ENCODE data around the gene COPZ1. TPM values are rescaled to one million over a fixed set of nuclear protein-coding genes. Genes with fewer than 3 reads are reported as not detected.
"Not testable (repeated sequence)": the region's sequence is repeated elsewhere in the genome, so short reads cannot be mapped to it uniquely, and the experiment has no call there.

Gene COPZ1
- total RNA-seq, 2 donors from 2014 or later: 79.2 to 154 TPM

DNA sequence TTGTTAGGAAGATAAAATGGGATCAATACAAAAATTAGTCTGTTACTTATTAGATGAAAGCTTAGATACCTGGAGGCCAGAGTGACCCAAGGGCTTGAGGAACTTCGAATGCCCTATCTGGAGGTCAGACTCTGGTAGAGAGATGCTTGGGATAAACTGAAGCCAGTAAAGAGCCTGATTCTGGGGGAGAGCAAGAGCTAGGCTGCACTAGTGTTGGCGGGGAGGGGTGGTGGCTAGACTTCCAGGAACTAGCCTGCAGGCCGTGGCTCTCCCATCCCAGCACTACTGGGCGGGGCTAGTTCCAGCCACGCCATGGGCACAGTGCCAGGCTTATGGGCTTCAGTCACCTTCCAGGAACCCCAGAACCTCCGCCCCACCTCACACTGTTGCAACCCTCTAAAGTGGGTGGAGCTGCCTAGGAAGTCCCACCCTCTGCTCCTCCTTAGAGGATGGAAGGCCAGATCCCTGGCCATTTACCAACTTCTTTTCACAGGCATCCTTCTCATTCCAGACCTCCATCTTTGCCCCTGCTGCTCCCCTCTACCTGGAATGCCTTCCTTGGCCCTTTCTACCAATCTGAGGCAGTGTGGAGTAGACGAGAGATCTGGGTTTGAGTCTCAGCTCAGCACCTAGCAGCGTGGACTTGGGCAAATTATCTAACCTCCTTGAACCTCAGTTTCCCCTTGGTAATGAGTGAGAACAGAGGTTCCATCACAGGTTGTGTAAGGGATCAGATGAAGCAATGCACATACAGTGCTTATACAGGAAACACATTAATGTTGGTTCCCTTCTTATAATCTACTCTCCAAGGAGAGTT, 17.8 kb upstream of the COPZ1 start:
- Histone ChIP-seq H3K36me3 (no peaks in the 10 kb centered on the region), H3K4me1 (peaks cover 0 to 6% of the 10 kb centered on the region in 2 donors), H3K27me3 (no peaks in the 10 kb centered on the region), H3K4me3 (no peak overlapping the region), H3K27ac (no peak overlapping the region), H3K9me3 (no peaks in the 10 kb centered on the region)
- DNase-seq (ENCODE audit: low spot score): peak; percentile 79
- TF ChIP-seq, protein P1, sequence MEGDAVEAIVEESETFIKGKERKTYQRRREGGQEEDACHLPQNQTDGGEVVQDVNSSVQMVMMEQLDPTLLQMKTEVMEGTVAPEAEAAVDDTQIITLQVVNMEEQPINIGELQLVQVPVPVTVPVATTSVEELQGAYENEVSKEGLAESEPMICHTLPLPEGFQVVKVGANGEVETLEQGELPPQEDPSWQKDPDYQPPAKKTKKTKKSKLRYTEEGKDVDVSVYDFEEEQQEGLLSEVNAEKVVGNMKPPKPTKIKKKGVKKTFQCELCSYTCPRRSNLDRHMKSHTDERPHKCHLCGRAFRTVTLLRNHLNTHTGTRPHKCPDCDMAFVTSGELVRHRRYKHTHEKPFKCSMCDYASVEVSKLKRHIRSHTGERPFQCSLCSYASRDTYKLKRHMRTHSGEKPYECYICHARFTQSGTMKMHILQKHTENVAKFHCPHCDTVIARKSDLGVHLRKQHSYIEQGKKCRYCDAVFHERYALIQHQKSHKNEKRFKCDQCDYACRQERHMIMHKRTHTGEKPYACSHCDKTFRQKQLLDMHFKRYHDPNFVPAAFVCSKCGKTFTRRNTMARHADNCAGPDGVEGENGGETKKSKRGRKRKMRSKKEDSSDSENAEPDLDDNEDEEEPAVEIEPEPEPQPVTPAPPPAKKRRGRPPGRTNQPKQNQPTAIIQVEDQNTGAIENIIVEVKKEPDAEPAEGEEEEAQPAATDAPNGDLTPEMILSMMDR (IDR thresholded peaks at IDR 0.05): no peak

DNA sequence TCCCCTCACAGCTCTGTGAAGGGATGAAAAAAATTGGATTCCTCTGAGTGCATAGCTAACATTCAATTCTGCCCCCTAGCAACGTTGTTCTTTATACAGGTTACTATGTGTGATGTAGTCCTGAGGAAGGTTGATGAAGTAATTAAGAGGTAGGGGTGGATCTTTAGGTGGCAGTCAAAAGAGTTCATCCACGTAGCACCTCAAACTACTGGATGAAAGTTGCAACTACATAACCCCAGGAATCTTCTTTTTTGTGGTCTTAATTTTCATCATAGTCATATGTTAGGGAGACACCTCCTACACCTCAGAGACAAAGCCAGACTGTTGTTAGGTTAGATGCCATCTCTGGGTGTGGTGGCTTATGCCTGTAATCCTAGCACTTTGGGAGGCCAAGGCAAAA, 13.9 kb upstream of the COPZ1 start:
- no peak for DNase-seq (ENCODE audit: low spot score)
- Histone ChIP-seq H3K4me1 (no peaks in the 10 kb centered on the region), H3K36me3 (no peaks in the 10 kb centered on the region), H3K9me3 (no peaks in the 10 kb centered on the region), H3K27ac (no peak overlapping the region), H3K27me3 (no peaks in the 10 kb centered on the region), H3K4me3 (no peak overlapping the region)
- TF ChIP-seq, protein P1 (IDR thresholded peaks at IDR 0.05): no peak

DNA sequence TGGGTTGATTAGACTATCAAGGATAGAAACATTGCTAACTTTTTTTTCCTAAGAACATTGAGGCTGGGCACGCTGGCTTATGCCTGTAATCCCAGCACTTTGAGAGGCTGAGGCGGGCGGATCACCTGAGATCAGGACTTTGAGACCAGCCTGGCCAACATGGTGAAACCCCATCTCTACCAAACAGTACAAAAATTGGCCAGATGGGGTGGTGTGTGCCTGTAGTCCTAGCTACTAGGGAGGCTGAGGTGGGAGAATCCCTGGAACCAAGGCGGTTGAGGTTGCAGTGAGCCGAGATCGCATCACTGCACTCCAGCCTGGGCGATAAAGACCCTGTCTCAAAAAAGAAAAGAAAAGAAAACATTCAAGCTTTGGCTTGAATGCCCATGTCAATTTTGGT, 12.6 kb upstream of the COPZ1 start:
- not testable (repeated sequence) for DNase-seq (ENCODE audit: low spot score); H3K4me1 ChIP-seq

DNA sequence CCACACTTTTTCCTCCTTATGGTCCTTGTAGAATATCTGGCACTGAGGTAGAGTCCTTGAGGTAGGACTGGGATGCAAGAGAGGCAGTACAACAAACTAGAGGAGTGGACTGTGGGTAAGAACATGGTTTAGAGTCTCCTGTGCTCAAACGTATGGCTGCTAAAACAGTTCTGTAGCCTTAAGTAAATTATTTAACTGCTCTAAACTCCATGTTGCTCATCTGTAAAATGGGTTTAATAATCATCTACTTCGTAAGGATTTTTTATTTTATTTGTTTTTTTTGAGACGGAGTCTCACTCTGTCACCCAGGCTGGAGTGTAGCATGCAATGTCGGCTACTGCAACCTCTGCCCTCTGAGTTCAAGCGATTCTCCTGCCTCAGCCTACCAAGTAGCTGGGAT, 3.6 kb upstream of the COPZ1 start:
- H3K27me3 ChIP-seq: no peaks in the 10 kb centered on the region
- H3K4me1 ChIP-seq: peaks cover 0 to 8% of the 10 kb centered on the region in 2 donors
- H3K4me3 ChIP-seq: no peak overlapping the region
- no peak overlapping the region for H3K27ac ChIP-seq
- no peak for DNase-seq (ENCODE audit: low spot score)
- no peaks in the 10 kb centered on the region for H3K9me3 ChIP-seq
- H3K36me3 ChIP-seq: no peaks in the 10 kb centered on the region
- TF ChIP-seq, protein P1 (IDR thresholded peaks at IDR 0.05): no peak

More for the DNA sequence above, 12.6 kb upstream of the COPZ1 start:
- H3K36me3 ChIP-seq, H3K9me3 ChIP-seq, H3K27ac ChIP-seq, H3K27me3 ChIP-seq, H3K4me3 ChIP-seq: not testable (repeated sequence)

DNA sequence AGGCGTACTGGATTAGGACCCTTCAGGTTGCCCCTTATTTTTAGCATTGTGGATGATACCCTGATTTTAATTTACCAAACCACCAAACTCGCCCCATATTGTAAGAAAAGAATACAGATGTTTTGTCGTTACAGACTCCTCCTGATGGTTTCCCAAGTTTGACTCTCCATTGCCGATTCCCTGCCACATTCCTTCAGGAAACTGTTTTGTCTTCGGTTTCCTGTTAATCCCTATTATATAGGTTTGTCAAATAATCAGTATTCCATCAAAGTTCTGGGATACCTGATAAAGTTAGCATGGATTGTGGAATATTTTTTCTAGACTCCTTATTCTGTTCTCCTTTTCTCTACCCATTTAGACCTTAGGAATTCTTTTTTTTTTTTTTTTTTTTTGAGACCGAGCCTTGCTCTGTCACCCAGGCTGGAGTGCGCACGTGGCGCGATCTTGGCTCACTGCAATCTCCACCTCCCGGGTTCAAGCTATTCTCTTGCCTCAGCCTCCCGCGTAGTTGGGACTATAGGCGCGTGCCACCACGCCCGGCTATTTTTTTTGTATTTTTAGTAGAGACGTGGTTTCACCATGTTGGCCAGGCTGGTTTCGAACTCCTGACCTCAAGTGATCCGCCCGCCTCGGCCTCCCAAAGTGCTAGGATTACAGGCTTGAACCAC, 645 bp downstream of the COPZ1 start:
- not testable (repeated sequence) for H3K9me3 ChIP-seq; DNase-seq (ENCODE audit: low spot score); H3K27me3 ChIP-seq; H3K36me3 ChIP-seq
- Histone ChIP-seq H3K4me1 (peaks cover 0 to 41% of the 10 kb centered on the region in 2 donors), H3K27ac (peak overlapping the region; percentile 72 to 81), H3K4me3 (peak overlapping the region; percentile 53 to 75)

DNA sequence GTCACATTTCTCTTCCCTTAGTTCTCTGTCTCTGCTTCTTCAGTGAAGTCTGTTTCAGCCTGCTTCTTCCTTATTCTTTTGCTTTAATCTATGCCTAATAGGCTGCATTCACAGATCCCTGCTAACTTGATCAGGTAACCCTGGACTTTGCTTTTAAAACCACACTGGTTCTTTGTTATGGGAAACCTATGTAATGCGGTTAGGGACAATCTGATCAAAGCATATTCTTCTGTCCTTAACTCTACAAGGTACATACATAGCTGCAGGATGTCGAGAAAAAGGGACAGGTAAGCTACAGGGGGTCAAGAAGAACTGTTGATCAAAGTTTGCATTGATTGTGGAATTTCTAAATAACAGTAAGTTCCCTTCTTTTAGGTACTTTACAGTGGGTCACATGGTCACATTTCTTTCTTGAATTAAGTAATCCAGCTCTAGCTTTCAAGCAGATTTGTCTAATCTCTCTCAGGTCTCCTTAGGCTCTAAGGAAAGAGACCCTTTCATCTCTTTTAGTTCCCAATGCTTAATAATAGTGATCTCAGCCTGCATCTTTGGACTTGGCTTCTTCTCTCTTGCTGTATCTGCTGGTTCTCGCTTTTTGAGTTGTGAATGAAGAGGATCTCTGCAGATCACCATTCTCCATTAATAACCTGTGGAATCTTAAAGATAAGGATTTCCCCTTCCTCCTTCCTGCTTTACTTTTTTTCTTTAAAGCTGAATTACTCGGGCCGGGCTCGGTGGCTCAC, 3.8 kb downstream of the COPZ1 start:
- H3K4me3 ChIP-seq: no peak overlapping the region
- no peaks in the 10 kb centered on the region for H3K27me3 ChIP-seq
- no peak for DNase-seq (ENCODE audit: low spot score)
- TF ChIP-seq, protein P1 (IDR thresholded peaks at IDR 0.05): no peak
- no peaks in the 10 kb centered on the region for H3K9me3 ChIP-seq
- H3K36me3 ChIP-seq: no peaks in the 10 kb centered on the region
- no peak overlapping the region for H3K27ac ChIP-seq
- H3K4me1 ChIP-seq: peaks cover 0 to 44% of the 10 kb centered on the region in 2 donors
